SK-N-SH (cell line): ENCODE results near the gene THSD8. TPM values are rescaled to one million over a fixed set of nuclear protein-coding genes. Genes with fewer than 3 reads are reported as not detected.

Source experiments
- CTCF ChIA-PET: fragments of 300-600, 350-600 bp; formaldehyde crosslinking; extraction: SDS; loops from one replicate; lab custom pipeline; 2021; lab: Yijun Ruan, JAX
- POLR2A ChIA-PET: fragments of 350-600 bp; sonication (Branson Sonifier 250); formaldehyde crosslinking; extraction: SDS; loops from one replicate; lab custom pipeline; 2020; ENCODE audit warnings: antibody characterized with exemption, inconsistent platforms; lab: Yijun Ruan, JAX
- DNase-seq: peaks from one replicate; pipeline ENCODE4 v3.0.0; 2012
- H2AFZ ChIP-seq: fragments of 200-600 bp; sonication (generic); 2 replicates; pipeline ENCODE4 v1.8.1; 2016; ENCODE audit warnings: antibody characterized with exemption, mild to moderate bottlenecking, low read depth
- H3F3A ChIP-seq: fragments of 200-600 bp; sonication (generic); replicated peaks from 2 replicates; pipeline ENCODE3; 2016; ENCODE audit warnings: antibody characterized with exemption, mild to moderate bottlenecking; ENCODE audit not compliant: insufficient read depth
- H3K27ac ChIP-seq, 2 experiments: fragments of 200-500 bp in 1 of 2; fragments of 200-600 bp in 1 of 2; sonication (Bioruptor generic) in 1 of 2; sonication (generic), shearing (Covaris generic) in 1 of 2; 2 replicates each; pipeline versions ENCODE4 v1.5.1 to v1.6.1; 2014 to 2016; ENCODE audit warnings: low read depth in 2 of 2, inconsistent platforms in 1 of 2, low read length in 1 of 2, mild to moderate bottlenecking in 1 of 2, mixed read lengths in 1 of 2
- H3K27me3 ChIP-seq: fragments of 200-600 bp; sonication (generic), shearing (Covaris generic); 2 replicates; pipeline ENCODE4 v1.6.1; 2016; ENCODE audit warnings: mixed run types; ENCODE audit not compliant: insufficient read depth
- H3K36me3 ChIP-seq, 2 experiments: fragments of 200-500 bp in 1 of 2; fragments of 200-600 bp in 1 of 2; sonication (Bioruptor generic) in 1 of 2; sonication (generic) in 1 of 2; replicated peaks in 1 of 2; 2 replicates each; pipeline versions ENCODE3 to v1.5.1; 2014 to 2016; ENCODE audit warnings: low read length in 1 of 2, mild to moderate bottlenecking in 1 of 2; ENCODE audit not compliant: insufficient read depth in 2 of 2, control insufficient read depth in 1 of 2
- H3K4me1 ChIP-seq, 2 experiments: fragments of 200-500 bp in 1 of 2; fragments of 200-600 bp in 1 of 2; sonication (Bioruptor generic) in 1 of 2; sonication (generic), shearing (Covaris generic) in 1 of 2; 2 replicates each; pipeline versions ENCODE4 v1.5.1 to v1.6.1; 2014 to 2016; ENCODE audit warnings: low read depth in 1 of 2, low read length in 1 of 2, mixed run types in 1 of 2; ENCODE audit not compliant: insufficient read depth in 2 of 2, control insufficient read depth in 1 of 2
- H3K4me2 ChIP-seq: fragments of 200-600 bp; sonication (generic), shearing (Covaris generic); 2 replicates; pipeline ENCODE4 v1.6.1; 2017; ENCODE audit warnings: mixed run types
- H3K4me3 ChIP-seq, 2 experiments: fragments of 200-500 bp in 1 of 2; fragments of 200-600 bp in 1 of 2; sonication (Bioruptor generic) in 1 of 2; sonication (generic), shearing (Covaris generic) in 1 of 2; 2 replicates each; pipeline versions ENCODE4 v1.5.1 to v1.8.1; 2014 to 2016; ENCODE audit warnings: low read depth in 2 of 2, inconsistent platforms in 1 of 2, low read length in 1 of 2, mild to moderate bottlenecking in 1 of 2, mixed read lengths in 1 of 2, moderate library complexity in 1 of 2
- H3K79me2 ChIP-seq: fragments of 200-600 bp; sonication (generic); 2 replicates; pipeline ENCODE4 v1.8.1; 2017; ENCODE audit warnings: mild to moderate bottlenecking; ENCODE audit not compliant: insufficient read depth
- H3K9ac ChIP-seq: fragments of 200-600 bp; sonication (generic); 2 replicates; pipeline ENCODE4 v1.6.1; 2017; ENCODE audit warnings: mixed run types
- H3K9me2 ChIP-seq: fragments of 200-600 bp; sonication (generic); 2 replicates; pipeline ENCODE4 v1.6.1; 2017; ENCODE audit warnings: mixed run types
- H3K9me3 ChIP-seq: fragments of 200-600 bp; sonication (generic); 2 replicates; pipeline ENCODE4 v1.6.1; 2017; ENCODE audit warnings: mixed run types, mild to moderate bottlenecking, moderate library complexity
- H4K20me1 ChIP-seq: fragments of 200-600 bp; sonication (generic); 2 replicates; pipeline ENCODE4 v1.6.1; 2017; ENCODE audit warnings: mild to moderate bottlenecking, mixed run types; ENCODE audit not compliant: insufficient read depth
- ELF1 ChIP-seq: IDR thresholded peaks from 2 replicates; pipeline ENCODE4 v1.4.0; 2012
- EP300 ChIP-seq, 2 experiments: IDR thresholded peaks; 2 replicates each; pipeline versions ENCODE4 v1.4.0 to v1.6.1; 2012; ENCODE audit warnings: borderline replicate concordance in 1 of 2, low read depth in 1 of 2, low read length in 1 of 2
- FOXM1 ChIP-seq: IDR thresholded peaks from 2 replicates; pipeline ENCODE4 v1.4.0; 2012; ENCODE audit warnings: low read depth, mild to moderate bottlenecking
- GATA2 ChIP-seq: sonication (generic); formaldehyde crosslinking; IDR thresholded peaks from 2 replicates; pipeline ENCODE4 v1.5.0; 2020; ENCODE audit warnings: mild to moderate bottlenecking, missing genetic modification reagents
- SIN3A ChIP-seq: IDR thresholded peaks from 2 replicates; pipeline ENCODE4 v1.6.1; 2012; ENCODE audit warnings: low read depth, mild to moderate bottlenecking, low read length, moderate library complexity, borderline replicate concordance
- TCF12 ChIP-seq: IDR thresholded peaks from 2 replicates; pipeline ENCODE4 v1.4.0; 2012
- WGBS: methylation state at CpG from one replicate; pipeline ENCODE4 v1.1.6; 2017; ENCODE audit warnings: low lambda C conversion rate; 5-methylcytosine and 5-hydroxymethylcytosine counted together
- polyA plus RNA-seq, 3 experiments: library from polyadenylated mRNA; depleted of rRNA; stranded (reverse); fragments of >200 nt; gene quantifications; 2 replicates each; pipeline ENCODE4 v1.2.3, GENCODE V29; 2012
- TF ChIP-seq, protein P1 (sequence below): IDR thresholded peaks from 2 replicates; pipeline ENCODE4 v1.6.1; 2012; ENCODE audit warnings: mild to moderate bottlenecking, low read depth, low read length, moderate library complexity
- TF ChIP-seq, protein P2 (sequence below): IDR thresholded peaks from 2 replicates; pipeline ENCODE4 v1.4.0; 2012; ENCODE audit warnings: low read depth, borderline replicate concordance
- TF ChIP-seq, protein P3 (sequence below): IDR thresholded peaks from 2 replicates; pipeline ENCODE4; 2012

Gene THSD8
- polyA plus RNA-seq, 1 of the 3 experiments (the other 2 are of a cell fraction), result not detected

DNA sequence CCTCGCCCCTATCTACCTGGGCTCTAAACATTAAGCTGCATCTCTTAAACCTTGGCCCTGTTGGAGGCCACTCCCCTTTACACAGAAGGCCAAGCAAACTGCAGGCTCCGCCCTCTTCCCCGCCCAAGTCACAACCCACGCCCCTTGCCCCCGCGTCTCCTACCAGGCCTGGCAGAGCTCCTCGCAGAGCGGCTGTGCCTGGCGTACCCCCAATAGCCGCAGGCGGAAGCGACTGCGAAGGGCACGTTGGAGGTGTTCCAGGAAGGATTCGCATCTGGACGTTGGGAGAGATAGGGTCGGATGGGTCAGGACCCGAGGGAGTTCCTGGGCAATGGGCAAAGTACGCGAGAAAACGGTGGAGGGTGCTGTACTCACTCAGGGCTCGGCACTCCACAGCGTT lies 26.6 kb downstream of the THSD8 start (continued):
- no peak for TF ChIP-seq TCF12
- TF ChIP-seq, protein P1, sequence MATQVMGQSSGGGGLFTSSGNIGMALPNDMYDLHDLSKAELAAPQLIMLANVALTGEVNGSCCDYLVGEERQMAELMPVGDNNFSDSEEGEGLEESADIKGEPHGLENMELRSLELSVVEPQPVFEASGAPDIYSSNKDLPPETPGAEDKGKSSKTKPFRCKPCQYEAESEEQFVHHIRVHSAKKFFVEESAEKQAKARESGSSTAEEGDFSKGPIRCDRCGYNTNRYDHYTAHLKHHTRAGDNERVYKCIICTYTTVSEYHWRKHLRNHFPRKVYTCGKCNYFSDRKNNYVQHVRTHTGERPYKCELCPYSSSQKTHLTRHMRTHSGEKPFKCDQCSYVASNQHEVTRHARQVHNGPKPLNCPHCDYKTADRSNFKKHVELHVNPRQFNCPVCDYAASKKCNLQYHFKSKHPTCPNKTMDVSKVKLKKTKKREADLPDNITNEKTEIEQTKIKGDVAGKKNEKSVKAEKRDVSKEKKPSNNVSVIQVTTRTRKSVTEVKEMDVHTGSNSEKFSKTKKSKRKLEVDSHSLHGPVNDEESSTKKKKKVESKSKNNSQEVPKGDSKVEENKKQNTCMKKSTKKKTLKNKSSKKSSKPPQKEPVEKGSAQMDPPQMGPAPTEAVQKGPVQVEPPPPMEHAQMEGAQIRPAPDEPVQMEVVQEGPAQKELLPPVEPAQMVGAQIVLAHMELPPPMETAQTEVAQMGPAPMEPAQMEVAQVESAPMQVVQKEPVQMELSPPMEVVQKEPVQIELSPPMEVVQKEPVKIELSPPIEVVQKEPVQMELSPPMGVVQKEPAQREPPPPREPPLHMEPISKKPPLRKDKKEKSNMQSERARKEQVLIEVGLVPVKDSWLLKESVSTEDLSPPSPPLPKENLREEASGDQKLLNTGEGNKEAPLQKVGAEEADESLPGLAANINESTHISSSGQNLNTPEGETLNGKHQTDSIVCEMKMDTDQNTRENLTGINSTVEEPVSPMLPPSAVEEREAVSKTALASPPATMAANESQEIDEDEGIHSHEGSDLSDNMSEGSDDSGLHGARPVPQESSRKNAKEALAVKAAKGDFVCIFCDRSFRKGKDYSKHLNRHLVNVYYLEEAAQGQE, result no peak
- TF ChIP-seq EP300 (IDR thresholded peaks at IDR 0.05; ENCODE audit: borderline replicate concordance in 1 of 2, low read depth in 1 of 2, low read length in 1 of 2), result peak in 1 of 2 experiments; percentile 80; a peak in 2 of 4 replicates
- TF ChIP-seq, protein P2, sequence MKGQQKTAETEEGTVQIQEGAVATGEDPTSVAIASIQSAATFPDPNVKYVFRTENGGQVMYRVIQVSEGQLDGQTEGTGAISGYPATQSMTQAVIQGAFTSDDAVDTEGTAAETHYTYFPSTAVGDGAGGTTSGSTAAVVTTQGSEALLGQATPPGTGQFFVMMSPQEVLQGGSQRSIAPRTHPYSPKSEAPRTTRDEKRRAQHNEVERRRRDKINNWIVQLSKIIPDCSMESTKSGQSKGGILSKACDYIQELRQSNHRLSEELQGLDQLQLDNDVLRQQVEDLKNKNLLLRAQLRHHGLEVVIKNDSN, result no peak
- TF ChIP-seq, all 33 proteins: peak for 8

DNA sequence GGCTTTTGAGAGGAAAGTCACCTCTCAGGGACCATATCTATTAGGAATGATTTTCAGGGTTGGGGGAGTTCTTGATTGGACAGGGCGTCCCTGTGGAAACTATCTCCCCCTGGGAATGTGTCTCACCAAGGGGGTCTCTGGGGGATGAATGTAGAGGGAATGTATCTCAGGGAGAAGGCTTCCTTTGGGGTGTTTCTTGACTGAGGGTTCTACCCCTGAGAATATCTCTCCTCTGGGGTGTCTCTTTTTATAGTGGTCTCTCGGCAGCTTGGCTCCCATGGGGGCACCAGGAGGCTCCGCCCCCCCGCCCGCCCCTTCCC lies 31.5 kb downstream of the THSD8 start:
- H3K4me1 ChIP-seq, result peaks cover 5 to 42% of the 10 kb centered on the region in 2 experiments; a peak in 2 of 4 replicates
- peaks cover 24% of the 10 kb centered on the region for H3F3A ChIP-seq
- H3K9me2 ChIP-seq, result no peaks in the 10 kb centered on the region
- DNase-seq, result peak; percentile 36
- CTCF ChIA-PET, result interaction anchor here (0.5 to 0.9 kb wide), 2 partner anchors 20 to 104 kb away, joined by 3 read pairs; no protein-coding TSS in a partner anchor
- no peak overlapping the region for H2AFZ ChIP-seq
- TF ChIP-seq, protein P3, sequence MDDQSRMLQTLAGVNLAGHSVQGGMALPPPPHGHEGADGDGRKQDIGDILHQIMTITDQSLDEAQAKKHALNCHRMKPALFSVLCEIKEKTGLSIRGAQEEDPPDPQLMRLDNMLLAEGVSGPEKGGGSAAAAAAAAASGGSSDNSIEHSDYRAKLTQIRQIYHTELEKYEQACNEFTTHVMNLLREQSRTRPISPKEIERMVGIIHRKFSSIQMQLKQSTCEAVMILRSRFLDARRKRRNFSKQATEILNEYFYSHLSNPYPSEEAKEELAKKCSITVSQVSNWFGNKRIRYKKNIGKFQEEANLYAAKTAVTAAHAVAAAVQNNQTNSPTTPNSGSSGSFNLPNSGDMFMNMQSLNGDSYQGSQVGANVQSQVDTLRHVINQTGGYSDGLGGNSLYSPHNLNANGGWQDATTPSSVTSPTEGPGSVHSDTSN, result no peak
- TF ChIP-seq SIN3A (no peak), GATA2 (no peak), ELF1 (no peak), FOXM1 (no peak)
- TF ChIP-seq, protein P1, result no peak
- TF ChIP-seq, all 33 proteins: peak for 0
- no peak overlapping the region for H3K9ac ChIP-seq
- no peaks in the 10 kb centered on the region for H3K79me2 ChIP-seq
- peak overlapping the region; percentile 28 to 42 for H3K4me3 ChIP-seq
- no peaks in the 10 kb centered on the region for H3K27me3 ChIP-seq
- H3K36me3 ChIP-seq, result no peaks in the 10 kb centered on the region
- no peaks in the 10 kb centered on the region for H3K9me3 ChIP-seq
- H3K4me2 ChIP-seq, result peak overlapping the region; percentile 94; the same call in 1 of the 2 replicates
- H4K20me1 ChIP-seq, result no peaks in the 10 kb centered on the region
- peak overlapping the region in 1 of 2 experiments; percentile 29; a peak in 2 of 4 replicates for H3K27ac ChIP-seq
- POLR2A ChIA-PET, result no interaction called here
- WGBS, result 0% methylated on average over 2 of the region's 5 CpGs
